Measurements from ENCODE around the gene TBCD.

Gene TBCD

GRCh38 chr17:82859431-82860403 lies 107.9 kb downstream of the TBCD start:
- H3K4me3 ChIP-seq (ENCODE audit: low read depth, low read length), result no peak overlapping the region
- DNase-seq (ENCODE audit: low read depth, low spot score), result no peak
- ChIA-PET CTCF (no interaction called here), POLR2A (no interaction called here)
- TF ChIP-seq, protein P1, sequence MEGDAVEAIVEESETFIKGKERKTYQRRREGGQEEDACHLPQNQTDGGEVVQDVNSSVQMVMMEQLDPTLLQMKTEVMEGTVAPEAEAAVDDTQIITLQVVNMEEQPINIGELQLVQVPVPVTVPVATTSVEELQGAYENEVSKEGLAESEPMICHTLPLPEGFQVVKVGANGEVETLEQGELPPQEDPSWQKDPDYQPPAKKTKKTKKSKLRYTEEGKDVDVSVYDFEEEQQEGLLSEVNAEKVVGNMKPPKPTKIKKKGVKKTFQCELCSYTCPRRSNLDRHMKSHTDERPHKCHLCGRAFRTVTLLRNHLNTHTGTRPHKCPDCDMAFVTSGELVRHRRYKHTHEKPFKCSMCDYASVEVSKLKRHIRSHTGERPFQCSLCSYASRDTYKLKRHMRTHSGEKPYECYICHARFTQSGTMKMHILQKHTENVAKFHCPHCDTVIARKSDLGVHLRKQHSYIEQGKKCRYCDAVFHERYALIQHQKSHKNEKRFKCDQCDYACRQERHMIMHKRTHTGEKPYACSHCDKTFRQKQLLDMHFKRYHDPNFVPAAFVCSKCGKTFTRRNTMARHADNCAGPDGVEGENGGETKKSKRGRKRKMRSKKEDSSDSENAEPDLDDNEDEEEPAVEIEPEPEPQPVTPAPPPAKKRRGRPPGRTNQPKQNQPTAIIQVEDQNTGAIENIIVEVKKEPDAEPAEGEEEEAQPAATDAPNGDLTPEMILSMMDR (IDR thresholded peaks at IDR 0.05; ENCODE audit: insufficient read depth, low read length, missing control alignments), result no peak

GRCh38 chr17:82860606-82861392 lies 108.9 kb downstream of the TBCD start:
- ChIA-PET CTCF (interaction anchor here (0.6 to 1.3 kb wide), 2 partner anchors 10 to 15 kb away, joined by 3 to 4 read pairs; no protein-coding TSS in a partner anchor), POLR2A (no interaction called here)
- TF ChIP-seq, protein P1 (IDR thresholded peaks at IDR 0.05; ENCODE audit: insufficient read depth, low read length, missing control alignments), result no peak
- no peak for DNase-seq (ENCODE audit: low read depth, low spot score)
- no peak overlapping the region for H3K4me3 ChIP-seq (ENCODE audit: low read depth, low read length)

GRCh38 chr17:82861393-82861775 lies 109.5 kb downstream of the TBCD start:
- TF ChIP-seq, protein P1 (IDR thresholded peaks at IDR 0.05; ENCODE audit: insufficient read depth, low read length, missing control alignments), result no peak
- H3K4me3 ChIP-seq (ENCODE audit: low read depth, low read length), result no peak overlapping the region
- ChIA-PET POLR2A (no interaction called here), CTCF (interaction anchor here (0.6 to 1.3 kb wide), 2 partner anchors 11 to 15 kb away, joined by 3 to 4 read pairs; no protein-coding TSS in a partner anchor)
- DNase-seq (ENCODE audit: low read depth, low spot score), result no peak

GRCh38 chr17:82862191-82862590 lies 110.3 kb downstream of the TBCD start:
- TF ChIP-seq, protein P1 (IDR thresholded peaks at IDR 0.05; ENCODE audit: insufficient read depth, low read length, missing control alignments), result no peak
- H3K4me3 ChIP-seq (ENCODE audit: low read depth, low read length), result no peak overlapping the region
- ChIA-PET CTCF (no interaction called here), POLR2A (no interaction called here)
- DNase-seq (ENCODE audit: low read depth, low spot score), result no peak

- TF ChIP-seq, protein P1 (IDR thresholded peaks at IDR 0.05; ENCODE audit: insufficient read depth, low read length, missing control alignments), result no peak
- POLR2A ChIA-PET, result no interaction called here
- no peak for DNase-seq (ENCODE audit: low read depth, low spot score)
- H3K4me3 ChIP-seq (ENCODE audit: low read depth, low read length), result no peak overlapping the region
- CTCF ChIA-PET, result interaction anchor here (0.6 to 2.2 kb wide), 6 partner anchors 9 to 82 kb away, joined by 3 to 7 read pairs (median 4); partner anchors contain the start of gene ZNF750
These were observed 111.0 kb downstream of the TBCD start for GRCh38 chr17:82862737-82863382.
